ENCODE results near the gene IGLL5. TPM values are rescaled to one million over a fixed set of nuclear protein-coding genes. Genes with fewer than 3 reads are reported as not detected.

Gene IGLL5
- total and polyA plus RNA-seq, 9 of the 15 experiments (the other 6 are each of a cell fraction or from before 2014, with no cell fraction given) = not detected

GRCh38 chr22:22917377-22917776, 29.8 kb downstream of the IGLL5 start:
- intact Hi-C loops (cut with micrococcal nuclease) = no loop called here
- Histone ChIP-seq H3K4me1 (replicated peaks in 1 of 2; ENCODE audit: control insufficient read depth in 2 of 2, insufficient read depth in 2 of 2, low read length in 2 of 2) (no peaks in the 10 kb centered on the region), H2AFZ (ENCODE audit: low read depth, low read length) (no peak overlapping the region), H3K4me3 (no peak overlapping the region), H3K9ac (ENCODE audit: insufficient read depth in 1 of 2, low read depth in 2 of 2, low read length in 2 of 2) (peak overlapping the region in 1 of 2 experiments; percentile 7; a peak in 1 of 4 replicates), H3K4me2 (ENCODE audit: insufficient read depth, low read length) (no peak overlapping the region), H3K36me3 (ENCODE audit: control insufficient read depth, insufficient read depth, low read length) (no peaks in the 10 kb centered on the region), H3K79me2 (ENCODE audit: control insufficient read depth, insufficient read depth, low read length) (no peaks in the 10 kb centered on the region), H3K9me3 (replicated peaks; ENCODE audit: control insufficient read depth, insufficient read depth, low read depth, low read length) (no peaks in the 10 kb centered on the region), H3K9me1 (ENCODE audit: control insufficient read depth, insufficient read depth, low read length) (peaks cover 5% of the 10 kb centered on the region), H3K27ac (ENCODE audit: extremely low read depth, low read depth, low read length) (no peak overlapping the region), H3K27me3 (ENCODE audit: control insufficient read depth in 2 of 2, insufficient read depth in 2 of 2, low read length in 2 of 2) (peaks cover 33 to 97% of the 10 kb centered on the region in 2 experiments), H4K20me1 (replicated peaks; ENCODE audit: control insufficient read depth, insufficient read depth, low read length) (peaks cover 90% of the 10 kb centered on the region)
- peak in 3 of 4 experiments; percentile 54 to 57 (median 55) for DNase-seq (ENCODE audit: extremely low read depth in 1 of 4, low spot score in 3 of 4)
- ChIA-PET CTCF (ENCODE audit: low intra/inter-chr PET ratio) (interaction anchor here (1.0 kb wide), 2 partner anchors 42 to 99 kb away, joined by 3 read pairs; no protein-coding TSS in a partner anchor), POLR2A (interaction anchor here (0.7 to 6.0 kb wide), 17 partner anchors 9 to 372 kb away, joined by 3 to 30 read pairs (median 3); no protein-coding TSS in a partner anchor)
- no TSS peak for BruUV-seq (replicated peaks)
- peak; percentile 2; the same call in 2 of the 3 replicates for ATAC-seq
- no peak for FAIRE-seq
- in situ Hi-C loops (cut with MboI) = no loop called here
- WGBS (ENCODE audit: insufficient coverage, low coverage, missing lambda C conversion rate) = 1% methylated on average over 4 of the region's 4 CpGs
- no peak for TF ChIP-seq WHSC1 (IDR thresholded peaks at IDR 0.05; ENCODE audit: low read length)
- TF ChIP-seq JUNB (CRISPR knock-in tag; conservative IDR thresholded peaks at IDR 0.05) = no peak
- TF ChIP-seq THAP12 (CRISPR knock-in tag; IDR thresholded peaks at IDR 0.05) = peak; percentile 67; the same call in 1 of the 2 replicates
- no peak for TF ChIP-seq SP1 (CRISPR knock-in tag; IDR thresholded peaks at IDR 0.05)
- no peak for TF ChIP-seq GATAD2B (IDR thresholded peaks at IDR 0.05; ENCODE audit: borderline replicate concordance)
- TF ChIP-seq PHF20 (IDR thresholded peaks at IDR 0.05; ENCODE audit: partially characterized antibody) = no peak
- TF ChIP-seq, protein P1, sequence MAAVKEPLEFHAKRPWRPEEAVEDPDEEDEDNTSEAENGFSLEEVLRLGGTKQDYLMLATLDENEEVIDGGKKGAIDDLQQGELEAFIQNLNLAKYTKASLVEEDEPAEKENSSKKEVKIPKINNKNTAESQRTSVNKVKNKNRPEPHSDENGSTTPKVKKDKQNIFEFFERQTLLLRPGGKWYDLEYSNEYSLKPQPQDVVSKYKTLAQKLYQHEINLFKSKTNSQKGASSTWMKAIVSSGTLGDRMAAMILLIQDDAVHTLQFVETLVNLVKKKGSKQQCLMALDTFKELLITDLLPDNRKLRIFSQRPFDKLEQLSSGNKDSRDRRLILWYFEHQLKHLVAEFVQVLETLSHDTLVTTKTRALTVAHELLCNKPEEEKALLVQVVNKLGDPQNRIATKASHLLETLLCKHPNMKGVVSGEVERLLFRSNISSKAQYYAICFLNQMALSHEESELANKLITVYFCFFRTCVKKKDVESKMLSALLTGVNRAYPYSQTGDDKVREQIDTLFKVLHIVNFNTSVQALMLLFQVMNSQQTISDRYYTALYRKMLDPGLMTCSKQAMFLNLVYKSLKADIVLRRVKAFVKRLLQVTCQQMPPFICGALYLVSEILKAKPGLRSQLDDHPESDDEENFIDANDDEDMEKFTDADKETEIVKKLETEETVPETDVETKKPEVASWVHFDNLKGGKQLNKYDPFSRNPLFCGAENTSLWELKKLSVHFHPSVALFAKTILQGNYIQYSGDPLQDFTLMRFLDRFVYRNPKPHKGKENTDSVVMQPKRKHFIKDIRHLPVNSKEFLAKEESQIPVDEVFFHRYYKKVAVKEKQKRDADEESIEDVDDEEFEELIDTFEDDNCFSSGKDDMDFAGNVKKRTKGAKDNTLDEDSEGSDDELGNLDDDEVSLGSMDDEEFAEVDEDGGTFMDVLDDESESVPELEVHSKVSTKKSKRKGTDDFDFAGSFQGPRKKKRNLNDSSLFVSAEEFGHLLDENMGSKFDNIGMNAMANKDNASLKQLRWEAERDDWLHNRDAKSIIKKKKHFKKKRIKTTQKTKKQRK (IDR thresholded peaks at IDR 0.05; ENCODE audit: borderline replicate concordance, low read depth, low read length) = no peak
- TF ChIP-seq RBM14 (IDR thresholded peaks at IDR 0.05; ENCODE audit: borderline replicate concordance, insufficient read depth, low read depth, low read length) = no peak
- no peak for TF ChIP-seq CHD2 (IDR thresholded peaks at IDR 0.05; ENCODE audit: low read depth, low read length)
- TF ChIP-seq STAT5A (IDR thresholded peaks at IDR 0.05; ENCODE audit: borderline replicate concordance, low read length) = no peak
- TF ChIP-seq ATF3 (IDR thresholded peaks at IDR 0.05) = no peak
- TF ChIP-seq ATF3 (CRISPR knock-in tag; conservative IDR thresholded peaks at IDR 0.05) = no peak
- TF ChIP-seq GTF2F1 (IDR thresholded peaks at IDR 0.05; ENCODE audit: low read depth, low read length) = 0 out of 2 replicates have a peak, but pooled peaks have one; percentile 51
- no peak for TF ChIP-seq ZNF146 (CRISPR knock-in tag; IDR thresholded peaks at IDR 0.05; ENCODE audit: unreplicated experiment)

Measured in K562 (cell line).